Measurements from ENCODE around the gene IKZF4.
"Not testable (repeated sequence)": the region's sequence is repeated elsewhere in the genome, so short reads cannot be mapped to it uniquely, and the experiment has no call there.

The IKZF4 gene

GRCh38 chr12:56040963-56041551 is 20.2 kb downstream of the IKZF4 start:
- DNase-seq: no peak

GRCh38 chr12:56041552-56042429 is 20.9 kb downstream of the IKZF4 start, which contains the start of gene RPS26:
TSS of gene RPS26 (plus strand) at chr12:56041918. CDS start at chr12:56042167, 249 bp downstream.
- DNase-seq: peak; percentile 100

- not testable (repeated sequence) for DNase-seq
Measured at GRCh38 chr12:56042430-56042813, 21.6 kb downstream of the IKZF4 start.

- no peak for DNase-seq
Measured at GRCh38 chr12:56042843-56043242, 22.0 kb downstream of the IKZF4 start.

- DNase-seq: no peak
Measured at GRCh38 chr12:56046027-56046780, 25.4 kb downstream of the IKZF4 start.

- DNase-seq: no peak
Measured at GRCh38 chr12:56053407-56053893, 32.6 kb downstream of the IKZF4 start.

- DNase-seq: peak; percentile 57
Measured at GRCh38 chr12:56059964-56060363, 39.1 kb downstream of the IKZF4 start.

GRCh38 chr12:56061982-56062381 is 41.1 kb downstream of the IKZF4 start:
- no peak for DNase-seq

GRCh38 chr12:56062996-56063395 is 42.2 kb downstream of the IKZF4 start:
- peak; percentile 14 for DNase-seq

- DNase-seq: peak; percentile 25
Measured at GRCh38 chr12:56071648-56072047, 50.8 kb downstream of the IKZF4 start.

GRCh38 chr12:56074396-56074795 is 53.6 kb downstream of the IKZF4 start:
- DNase-seq: no peak

- DNase-seq: not testable (repeated sequence)
Measured at GRCh38 chr12:56077966-56078365, 57.1 kb downstream of the IKZF4 start.

- no peak for DNase-seq
Measured at GRCh38 chr12:56078427-56078826, 57.6 kb downstream of the IKZF4 start.

GRCh38 chr12:56078931-56079722 is 58.3 kb downstream of the IKZF4 start:
- DNase-seq: peak; percentile 60

- DNase-seq: peak; percentile 76
Measured at GRCh38 chr12:56079723-56080555, 59.1 kb downstream of the IKZF4 start, which contains the start of gene ERBB3. TSS of gene ERBB3 (plus strand) at chr12:56080165. CDS start at chr12:56080301, 136 bp downstream.

GRCh38 chr12:56080556-56081138 is 59.8 kb downstream of the IKZF4 start:
- DNase-seq: no peak

- DNase-seq: no peak
Measured at GRCh38 chr12:56081393-56082347, 60.8 kb downstream of the IKZF4 start.

- no peak for DNase-seq
Measured at GRCh38 chr12:56082382-56082781, 61.5 kb downstream of the IKZF4 start.

- DNase-seq: no peak
Measured at GRCh38 chr12:56082967-56083366, 62.1 kb downstream of the IKZF4 start.
